Activated CD4-positive, alpha-beta memory T cell treated with anti-CD3 and anti-CD28 coated beads for 36 hours (primary cell): ENCODE measurements around the gene IFNAR2. TPM values are rescaled to one million over a fixed set of nuclear protein-coding genes. Genes with fewer than 3 reads are reported as not detected.

ENCODE experiments used
- CTCF ChIA-PET: fragments of 350-600 bp; sonication (Branson Sonifier 250); formaldehyde crosslinking; loops from one replicate; lab custom pipeline; 2021; ENCODE audit warnings: antibody characterized with exemption, inconsistent platforms; lab: Charles Lee
- POLR2A ChIA-PET: fragments of 350-600 bp; sonication (Branson Sonifier 250); formaldehyde crosslinking; loops from one replicate; lab custom pipeline; 2021; ENCODE audit warnings: antibody characterized with exemption; lab: Charles Lee
- DNase-seq: peaks from one replicate; pipeline ENCODE4 v3.0.0-alpha.2; 2020
- H3K27ac Mint-ChIP-seq: one replicate; pipeline ENCODE4 v1.8.0; 2021; ENCODE audit warnings: mixed read lengths
- H3K27me3 Mint-ChIP-seq: one replicate; pipeline ENCODE4 v1.8.0; 2021; ENCODE audit warnings: mixed read lengths
- H3K36me3 Mint-ChIP-seq: one replicate; pipeline ENCODE4 v1.8.0; 2021; ENCODE audit warnings: mixed read lengths
- H3K4me1 Mint-ChIP-seq: one replicate; pipeline ENCODE4 v1.8.0; 2021; ENCODE audit warnings: low read depth, mixed read lengths
- H3K4me3 Mint-ChIP-seq: one replicate; pipeline ENCODE4 v1.8.0; 2021; ENCODE audit warnings: mild to moderate bottlenecking, mixed read lengths
- H3K9me3 Mint-ChIP-seq: one replicate; pipeline ENCODE4 v1.8.0; 2021; ENCODE audit warnings: mixed read lengths
- intact Hi-C: fragments of 100-400 bp; cut with micrococcal nuclease; formaldehyde crosslinking; loops from one replicate; pipeline ENCODE4 v1.15.1; 2023
- total RNA-seq, 2 experiments: library from RNA; stranded (reverse); gene quantifications; one replicate each; pipeline ENCODE4 v1.2.3, GENCODE V29; 2021

IFNAR2 gene
- total RNA-seq, 2 experiments from 2014 or later = 29.9 to 30.1 TPM

DNA sequence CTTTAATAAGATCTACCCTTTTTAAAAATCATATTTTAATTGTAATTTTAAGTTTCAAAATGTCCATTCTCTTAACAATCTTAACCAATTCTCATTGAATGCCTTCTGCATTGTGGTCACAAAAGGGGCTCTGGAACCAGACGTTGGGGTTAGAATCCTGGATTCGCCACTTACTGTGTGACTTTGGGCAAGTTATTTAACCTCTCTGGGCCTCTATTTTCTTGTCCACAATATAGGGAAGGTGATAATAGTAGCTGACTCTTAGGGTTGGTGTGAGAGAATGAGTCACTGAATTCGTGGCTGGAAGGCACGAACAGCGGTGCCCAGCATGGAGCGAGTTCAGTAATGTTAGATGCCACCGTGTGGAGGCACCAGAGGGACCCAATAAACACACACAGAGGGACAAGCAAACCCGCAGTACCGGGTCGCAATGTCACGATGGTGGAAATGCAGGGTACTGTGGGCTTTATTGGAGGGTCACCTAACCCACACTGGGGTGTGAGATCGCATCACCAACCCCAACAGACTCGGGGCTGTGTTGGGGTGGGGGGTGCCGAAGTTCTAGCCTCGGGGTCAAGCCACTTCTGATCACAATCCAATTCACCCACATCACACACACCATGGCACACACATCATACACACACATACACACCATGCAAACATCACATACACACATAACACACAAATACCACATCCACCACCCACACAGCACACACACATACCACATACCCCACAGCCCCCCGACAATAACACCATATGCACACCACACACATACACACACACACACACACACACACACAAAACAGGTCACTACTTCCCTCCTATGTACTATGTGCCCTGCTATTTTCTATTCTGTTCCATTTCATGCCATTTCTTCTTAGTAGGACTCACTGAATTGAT is 27.0 kb upstream of the IFNAR2 start:
- Mint-ChIP-seq H3K36me3 (no peaks in the 10 kb centered on the region), H3K4me1 (peaks cover 36% of the 10 kb centered on the region), H3K27ac (no peak overlapping the region), H3K27me3 (no peaks in the 10 kb centered on the region), H3K9me3 (no peaks in the 10 kb centered on the region), H3K4me3 (no peak overlapping the region)
- ChIA-PET POLR2A (interaction anchor here (1.9 kb wide), 1 partner anchor 159 kb away, joined by 5 read pairs; no protein-coding TSS in a partner anchor), CTCF (interaction anchor here (1.0 to 1.5 kb wide), 6 partner anchors 122 to 243 kb away, joined by 3 to 9 read pairs (median 3); partner anchors contain the start of gene IFNAR1)
- intact Hi-C loops = no loop called here
- no peak for DNase-seq

DNA sequence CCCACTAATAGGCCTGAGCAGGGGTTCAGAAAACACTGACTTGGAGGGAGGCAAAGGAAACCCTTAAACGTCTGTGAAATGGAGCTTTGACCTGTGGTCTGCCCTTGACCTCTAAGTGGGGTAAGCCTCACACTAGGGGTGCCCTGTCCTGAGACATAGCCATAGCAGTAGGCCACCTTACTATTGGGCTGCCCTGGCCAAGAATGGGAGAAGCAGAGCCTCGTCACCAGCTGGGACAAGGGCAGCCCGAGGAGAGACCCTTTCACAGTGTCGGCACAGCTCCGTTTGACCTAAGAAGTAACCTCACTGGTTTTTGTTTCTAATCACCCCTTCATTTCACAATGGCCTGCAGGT is 26.4 kb upstream of the IFNAR2 start:
- H3K4me1 Mint-ChIP-seq = peaks cover 36% of the 10 kb centered on the region
- intact Hi-C loops = no loop called here
- H3K27me3 Mint-ChIP-seq = no peaks in the 10 kb centered on the region
- no peak overlapping the region for H3K4me3 Mint-ChIP-seq
- H3K27ac Mint-ChIP-seq = no peak overlapping the region
- ChIA-PET CTCF (interaction anchor here (0.7 to 1.5 kb wide), 5 partner anchors 29 to 242 kb away, joined by 3 to 9 read pairs (median 3); partner anchors contain the start of gene IFNAR1), POLR2A (no interaction called here)
- H3K36me3 Mint-ChIP-seq = no peaks in the 10 kb centered on the region
- no peak for DNase-seq
- H3K9me3 Mint-ChIP-seq = peaks cover 3% of the 10 kb centered on the region

DNA sequence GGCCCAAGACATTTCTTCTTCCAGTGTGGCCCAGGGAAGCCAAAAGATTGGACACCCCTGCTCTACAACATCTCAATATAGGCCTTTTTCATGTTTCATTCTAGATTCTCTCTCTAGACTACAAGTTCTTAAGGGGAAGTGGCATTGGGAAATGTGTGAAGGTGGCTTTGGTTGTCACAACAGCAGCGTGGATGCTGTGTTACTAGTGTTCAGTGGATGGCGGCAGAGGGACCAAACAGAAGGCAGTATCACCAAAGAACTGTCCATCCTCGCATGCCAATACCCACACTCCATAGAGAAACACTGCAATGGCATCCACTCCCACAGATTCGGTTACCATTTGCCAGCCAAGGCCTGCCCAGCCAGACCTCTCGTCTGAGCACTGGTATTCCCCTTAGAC is 24.3 kb upstream of the IFNAR2 start:
- Mint-ChIP-seq H3K4me3 (peak overlapping the region; percentile 63), H3K27me3 (no peaks in the 10 kb centered on the region), H3K27ac (peak overlapping the region; percentile 88), H3K4me1 (peaks cover 34% of the 10 kb centered on the region), H3K36me3 (no peaks in the 10 kb centered on the region), H3K9me3 (peaks cover 7% of the 10 kb centered on the region)
- CTCF ChIA-PET = interaction anchor here (0.8 to 1.4 kb wide), 3 partner anchors 8 to 156 kb away, joined by 3 to 8 read pairs (median 5); no protein-coding TSS in a partner anchor
- intact Hi-C loops = loop anchor here (1.0 to 2.0 kb wide), 3 partner anchors 26 to 61 kb away; partner anchors contain the start of gene IL10RB
- DNase-seq = peak; percentile 36
- POLR2A ChIA-PET = no interaction called here

DNA sequence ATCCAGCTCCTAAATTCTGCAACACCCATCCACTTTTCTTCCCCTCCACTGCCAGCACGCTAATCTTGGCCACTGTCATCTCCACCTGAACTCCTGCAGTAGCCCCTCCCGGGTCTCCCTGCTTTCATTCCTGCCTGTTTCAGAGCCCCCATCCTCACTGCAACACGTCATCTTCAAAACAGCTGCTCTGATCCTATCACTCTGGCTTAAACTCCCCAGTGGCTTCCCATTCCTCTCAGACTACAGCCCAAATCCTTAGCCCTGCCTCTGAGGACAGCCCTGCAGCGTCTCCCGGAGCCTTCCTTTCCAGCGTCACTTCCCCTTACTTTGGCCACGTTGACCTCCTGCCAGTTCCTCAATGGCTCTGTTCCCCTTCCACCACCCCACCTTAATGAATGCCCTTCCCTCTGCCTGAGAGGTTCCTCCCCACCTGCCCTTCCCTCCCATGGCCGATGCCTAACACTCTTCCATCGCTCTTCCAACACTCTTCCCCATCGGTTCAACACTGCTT is 22.9 kb upstream of the IFNAR2 start:
- DNase-seq = no peak
- POLR2A ChIA-PET = interaction anchor here (0.6 kb wide), 1 partner anchor 1849 kb away, joined by 3 read pairs; no protein-coding TSS in a partner anchor
- Mint-ChIP-seq H3K27ac (no peak overlapping the region), H3K4me1 (peaks cover 44% of the 10 kb centered on the region), H3K36me3 (no peaks in the 10 kb centered on the region), H3K27me3 (no peaks in the 10 kb centered on the region), H3K4me3 (no peak overlapping the region), H3K9me3 (peaks cover 7% of the 10 kb centered on the region)
- intact Hi-C loops = no loop called here
- CTCF ChIA-PET = interaction anchor here (1.5 kb wide), 1 partner anchor 154 kb away, joined by 4 read pairs; no protein-coding TSS in a partner anchor

DNA sequence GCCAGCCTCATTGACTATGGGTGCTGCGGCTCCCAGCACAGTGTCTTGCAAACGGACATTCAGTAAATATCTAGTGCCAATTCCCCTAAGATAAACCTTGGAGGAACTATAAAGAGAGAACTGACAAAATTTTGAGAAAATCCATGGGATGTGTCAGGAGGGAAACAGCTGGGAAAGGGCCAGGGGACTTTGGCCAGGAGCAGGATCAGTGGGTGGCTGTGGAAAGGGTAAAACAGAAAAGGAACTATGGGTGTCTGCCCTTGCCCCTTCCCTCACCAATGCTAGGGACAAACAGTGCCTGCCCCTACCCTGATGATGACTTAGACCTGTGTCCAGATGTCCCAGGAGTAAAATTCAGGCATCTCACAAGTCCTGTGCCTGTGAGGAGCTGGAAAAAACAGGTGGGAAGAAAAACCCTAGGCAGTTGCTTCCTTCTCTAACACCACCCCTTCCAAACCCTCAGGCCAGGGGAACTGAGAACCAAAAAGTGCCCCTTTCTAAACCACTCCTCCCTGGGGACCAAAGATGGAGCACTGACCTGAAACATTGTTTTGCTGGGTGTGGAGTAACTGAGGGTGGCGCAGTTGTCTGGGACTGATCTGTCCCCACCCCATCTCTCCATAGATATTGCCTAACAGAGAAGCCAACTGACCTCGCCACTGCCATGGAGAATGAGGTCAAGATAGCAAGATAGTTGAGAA is 22.1 kb upstream of the IFNAR2 start:
- ChIA-PET POLR2A (interaction anchor here (1.5 kb wide), 1 partner anchor 10 kb away, joined by 3 read pairs; no protein-coding TSS in a partner anchor), CTCF (interaction anchor here (0.5 to 1.5 kb wide), 4 partner anchors 10 to 267 kb away, joined by 3 to 4 read pairs (median 3); no protein-coding TSS in a partner anchor)
- H3K4me1 Mint-ChIP-seq = peaks cover 51% of the 10 kb centered on the region
- H3K27ac Mint-ChIP-seq = no peak overlapping the region
- no peaks in the 10 kb centered on the region for H3K36me3 Mint-ChIP-seq
- H3K9me3 Mint-ChIP-seq = peaks cover 7% of the 10 kb centered on the region
- intact Hi-C loops = no loop called here
- H3K27me3 Mint-ChIP-seq = no peaks in the 10 kb centered on the region
- H3K4me3 Mint-ChIP-seq = no peak overlapping the region
- DNase-seq = no peak

DNA sequence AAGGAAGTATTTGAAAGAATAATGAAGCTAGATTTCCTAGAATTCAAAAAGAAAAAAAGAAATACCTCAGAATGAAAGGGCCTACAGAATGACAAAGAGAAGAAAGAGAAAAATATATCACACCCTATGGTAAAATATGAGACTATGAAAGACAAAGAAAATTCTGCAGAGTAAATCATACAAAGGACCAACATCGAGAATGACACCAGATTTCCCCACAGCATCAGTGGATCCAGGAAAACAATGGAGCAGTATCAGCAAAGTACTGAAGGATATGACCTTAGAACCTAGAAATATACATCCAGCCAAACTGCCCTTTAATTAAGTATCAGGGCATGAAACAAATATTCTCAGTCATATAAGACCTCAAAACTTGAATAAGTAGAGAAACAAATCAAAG is 21.2 kb upstream of the IFNAR2 start:
- H3K27me3 Mint-ChIP-seq = no peaks in the 10 kb centered on the region
- H3K4me3 Mint-ChIP-seq = no peak overlapping the region
- POLR2A ChIA-PET = interaction anchor here (1.5 kb wide), 1 partner anchor 9 kb away, joined by 3 read pairs; no protein-coding TSS in a partner anchor
- H3K9me3 Mint-ChIP-seq = peaks cover 7% of the 10 kb centered on the region
- CTCF ChIA-PET = interaction anchor here (1.0 to 1.2 kb wide), 2 partner anchors 11 to 268 kb away, joined by 3 read pairs; no protein-coding TSS in a partner anchor
- no peak overlapping the region for H3K27ac Mint-ChIP-seq
- DNase-seq = no peak
- intact Hi-C loops = no loop called here
- peaks cover 59% of the 10 kb centered on the region for H3K4me1 Mint-ChIP-seq
- no peaks in the 10 kb centered on the region for H3K36me3 Mint-ChIP-seq

DNA sequence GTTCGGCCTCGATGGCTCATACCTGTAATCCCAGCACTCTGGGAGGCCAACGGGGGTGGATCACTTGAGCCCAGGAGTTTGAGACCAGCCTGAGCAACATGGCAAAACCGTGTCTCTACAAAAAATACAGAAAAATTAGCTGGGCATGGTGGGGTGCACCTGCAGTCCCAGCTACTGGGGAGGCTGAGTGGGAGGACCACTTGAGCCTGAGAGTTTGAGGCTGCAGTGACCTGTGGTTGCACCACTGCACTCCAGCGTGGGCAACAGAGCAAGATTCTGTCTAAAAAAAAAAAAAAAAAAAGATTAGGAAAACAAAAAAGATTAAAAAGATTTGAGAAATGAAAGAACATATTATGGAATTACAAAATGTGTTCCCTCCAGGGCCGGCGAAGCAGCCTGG is 18.4 kb upstream of the IFNAR2 start:
- Mint-ChIP-seq H3K4me3 (no peak overlapping the region), H3K4me1 (peaks cover 63% of the 10 kb centered on the region), H3K9me3 (peaks cover 7% of the 10 kb centered on the region), H3K27ac (no peak overlapping the region), H3K36me3 (no peaks in the 10 kb centered on the region), H3K27me3 (no peaks in the 10 kb centered on the region)
- DNase-seq = no peak
- POLR2A ChIA-PET = no interaction called here
- intact Hi-C loops = no loop called here
- CTCF ChIA-PET = no interaction called here

DNA sequence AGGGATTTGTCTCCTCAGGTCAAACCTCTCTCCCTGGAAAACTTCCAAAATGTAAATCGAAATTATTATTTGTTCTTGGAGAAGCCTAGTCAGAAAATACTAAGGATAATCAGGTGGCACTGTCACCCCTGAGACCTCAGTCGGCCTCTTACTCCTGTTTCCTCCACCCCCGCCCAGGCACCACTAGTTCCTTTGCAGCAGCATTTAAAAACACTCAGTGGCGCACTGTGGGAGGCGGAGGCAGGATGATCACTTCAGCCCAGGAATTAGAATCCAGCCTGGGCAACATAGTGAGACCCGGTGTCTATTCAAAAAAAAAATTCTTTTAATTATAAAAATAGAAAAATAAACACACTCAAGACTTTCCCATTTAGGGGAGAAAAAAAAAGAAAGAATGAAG is 18.0 kb upstream of the IFNAR2 start:
- intact Hi-C loops = no loop called here
- Mint-ChIP-seq H3K27me3 (no peaks in the 10 kb centered on the region), H3K4me3 (no peak overlapping the region), H3K9me3 (peaks cover 7% of the 10 kb centered on the region), H3K27ac (no peak overlapping the region), H3K36me3 (peaks cover 1% of the 10 kb centered on the region), H3K4me1 (peaks cover 65% of the 10 kb centered on the region)
- CTCF ChIA-PET = no interaction called here
- no peak for DNase-seq
- POLR2A ChIA-PET = no interaction called here

DNA sequence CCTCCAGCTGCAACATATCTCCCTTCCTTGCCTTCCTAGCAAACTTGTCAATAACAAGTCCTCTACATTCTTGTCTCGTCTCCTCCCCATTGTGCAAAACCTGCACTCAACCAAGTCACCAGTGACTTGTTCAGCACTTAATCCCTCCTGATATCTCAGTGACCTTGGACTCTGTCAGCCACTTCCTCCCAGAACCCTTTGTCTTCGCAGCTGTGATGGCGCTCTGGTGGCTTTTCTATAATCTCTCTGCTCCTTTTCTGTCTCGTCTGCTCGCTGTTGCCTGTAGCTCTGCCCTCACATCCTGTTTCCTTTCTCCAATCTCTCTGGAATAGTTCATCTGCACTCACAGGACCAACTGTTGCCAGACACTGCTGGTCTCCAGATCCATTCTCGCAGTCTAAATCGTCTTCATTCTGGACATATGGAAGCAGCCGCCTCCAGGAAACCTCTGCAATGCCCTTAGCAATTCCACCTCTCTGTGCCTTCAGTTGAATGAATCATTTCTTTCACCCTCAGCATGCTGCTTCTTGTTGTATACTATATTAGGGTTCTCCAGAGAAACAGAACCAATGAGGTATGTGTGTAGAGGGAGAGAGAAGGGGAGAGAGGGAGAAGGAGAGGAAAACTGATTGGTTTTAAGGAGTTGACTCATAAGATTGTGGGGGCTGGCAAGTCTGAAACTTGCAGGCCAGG is 17.4 kb upstream of the IFNAR2 start:
- peaks cover 65% of the 10 kb centered on the region for H3K4me1 Mint-ChIP-seq
- ChIA-PET CTCF (interaction anchor here (1.7 kb wide), 1 partner anchor 15 kb away, joined by 5 read pairs; no protein-coding TSS in a partner anchor), POLR2A (no interaction called here)
- peak overlapping the region; percentile 25 for H3K27ac Mint-ChIP-seq
- intact Hi-C loops = no loop called here
- H3K4me3 Mint-ChIP-seq = peak overlapping the region; percentile 49
- no peak for DNase-seq
- H3K36me3 Mint-ChIP-seq = peaks cover 2% of the 10 kb centered on the region
- peaks cover 7% of the 10 kb centered on the region for H3K9me3 Mint-ChIP-seq
- no peaks in the 10 kb centered on the region for H3K27me3 Mint-ChIP-seq

DNA sequence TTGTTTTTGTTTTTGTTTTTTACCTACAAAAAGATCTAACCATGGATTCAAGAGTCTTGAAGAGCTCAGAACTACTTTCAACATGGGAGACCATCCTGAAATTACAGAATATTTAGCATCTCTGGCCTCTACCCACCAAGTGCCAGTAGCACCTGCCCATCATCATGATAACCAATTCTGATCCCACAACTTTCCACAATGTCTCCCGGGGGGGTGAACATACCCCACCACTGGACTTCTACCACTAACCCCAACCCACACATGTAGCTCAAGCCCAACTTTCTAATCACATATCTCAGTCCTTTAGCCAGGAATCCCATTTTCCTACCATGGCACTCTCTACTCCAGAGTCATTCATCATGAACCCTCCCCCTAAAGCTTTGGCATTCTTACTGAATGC is 15.7 kb upstream of the IFNAR2 start:
- POLR2A ChIA-PET = no interaction called here
- no peak overlapping the region for H3K4me3 Mint-ChIP-seq
- H3K27me3 Mint-ChIP-seq = no peaks in the 10 kb centered on the region

DNA sequence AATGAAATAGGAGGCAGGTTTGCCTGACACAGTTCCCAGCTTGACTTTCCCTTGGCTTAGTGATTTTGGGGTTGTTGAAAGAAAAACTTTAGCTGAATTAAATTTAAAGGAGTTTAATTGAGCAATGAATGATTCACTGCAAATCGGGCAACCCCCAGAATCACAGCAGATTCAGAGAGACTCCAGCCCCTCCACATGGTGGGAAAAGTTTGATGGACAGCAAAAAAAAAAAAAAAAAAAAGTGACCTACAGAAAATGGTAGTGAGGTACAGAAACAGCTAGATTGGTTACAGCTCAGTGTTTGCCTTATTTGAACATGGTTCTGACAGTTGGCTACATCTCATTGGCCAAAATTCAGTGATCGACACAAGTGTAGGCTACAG is 12.6 kb upstream of the IFNAR2 start:
- POLR2A ChIA-PET = interaction anchor here (0.8 kb wide), 1 partner anchor 9 kb away, joined by 3 read pairs; no protein-coding TSS in a partner anchor
- peaks cover 3% of the 10 kb centered on the region for H3K36me3 Mint-ChIP-seq
- H3K4me1 Mint-ChIP-seq = peaks cover 64% of the 10 kb centered on the region
- no peak overlapping the region for H3K27ac Mint-ChIP-seq
- no peaks in the 10 kb centered on the region for H3K27me3 Mint-ChIP-seq
- no peak for DNase-seq
- H3K9me3 Mint-ChIP-seq = no peaks in the 10 kb centered on the region
- no peak overlapping the region for H3K4me3 Mint-ChIP-seq
- CTCF ChIA-PET = no interaction called here
- intact Hi-C loops = no loop called here

More for the DNA sequence above, 15.7 kb upstream of the IFNAR2 start:
- no peak for DNase-seq
- H3K4me1 Mint-ChIP-seq = peaks cover 76% of the 10 kb centered on the region
- H3K36me3 Mint-ChIP-seq = peaks cover 3% of the 10 kb centered on the region
- peak overlapping the region; percentile 24 for H3K27ac Mint-ChIP-seq
- intact Hi-C loops = no loop called here
- H3K9me3 Mint-ChIP-seq = no peaks in the 10 kb centered on the region
- CTCF ChIA-PET = interaction anchor here (0.8 to 1.7 kb wide), 4 partner anchors 17 to 148 kb away, joined by 3 to 7 read pairs (median 4); no protein-coding TSS in a partner anchor
